ENCODE measurements around the gene RNF175. TPM values are rescaled to one million over a fixed set of nuclear protein-coding genes. Genes with fewer than 3 reads are reported as not detected.

The RNF175 gene
- not detected in 2 replicates for total RNA-seq (2014; rRNA removed; shearing (Covaris generic))

DNA sequence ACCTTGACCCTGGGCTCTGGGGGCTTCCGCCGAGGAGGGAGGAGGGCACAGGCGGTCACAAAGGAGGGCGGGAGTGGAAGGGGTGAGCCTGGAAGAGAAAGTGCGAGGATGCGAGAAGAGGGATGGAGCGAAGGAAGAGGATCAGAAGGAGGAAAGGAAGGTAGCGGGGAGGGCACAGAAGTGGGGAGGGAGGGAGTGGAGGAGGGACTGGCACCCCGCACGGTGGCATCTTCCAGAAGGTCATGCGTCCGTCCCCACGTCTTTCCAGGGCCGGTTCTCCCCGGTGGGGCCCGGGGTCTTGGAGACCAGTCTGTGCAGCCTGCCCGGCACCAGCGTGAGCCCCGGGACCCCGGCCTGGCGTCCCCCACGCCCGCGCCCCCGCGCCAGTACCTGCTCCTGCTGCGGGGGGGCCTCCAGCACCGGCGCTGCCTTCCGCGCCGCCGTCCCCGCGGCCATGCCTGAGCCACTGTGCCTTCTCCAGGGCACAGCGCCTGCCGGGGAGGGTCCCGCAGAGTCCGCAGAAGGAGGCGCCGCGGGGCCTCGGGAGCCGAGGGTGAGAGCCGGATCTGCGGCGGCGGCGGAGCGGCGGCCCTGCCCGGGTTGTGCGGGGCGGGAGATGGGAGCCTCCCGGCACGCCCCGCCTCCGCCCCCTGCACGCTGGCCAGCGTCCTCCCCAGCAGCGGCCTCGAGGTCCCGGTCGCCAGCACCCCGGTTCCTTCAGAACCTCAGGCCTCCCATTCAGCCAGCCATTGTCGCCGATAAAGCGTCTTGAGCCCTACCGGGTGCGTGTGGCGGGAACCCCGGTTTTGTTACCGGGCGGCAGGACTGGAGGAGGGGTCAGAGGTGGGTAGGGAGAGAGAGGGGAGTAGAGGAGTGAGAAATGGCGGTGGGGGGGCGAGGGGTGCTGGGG, at the start of gene RNF175:
RNF175 (minus strand) TSS at position 618 of the 910 bp plus-strand sequence; CDS start at position 456, 162 bp downstream.
- DNase-seq (ENCODE audit: low spot score), result no peak

GRCh38 chr4:153809307-153809706, 49.5 kb upstream of the RNF175 start:
- no peak for DNase-seq (ENCODE audit: low spot score)

- no peak for DNase-seq (ENCODE audit: low spot score)
Observed at GRCh38 chr4:153808175-153808574, 48.4 kb upstream of the RNF175 start.

- DNase-seq (ENCODE audit: low spot score), result no peak
Observed at GRCh38 chr4:153806073-153806472, 46.2 kb upstream of the RNF175 start.

DNA sequence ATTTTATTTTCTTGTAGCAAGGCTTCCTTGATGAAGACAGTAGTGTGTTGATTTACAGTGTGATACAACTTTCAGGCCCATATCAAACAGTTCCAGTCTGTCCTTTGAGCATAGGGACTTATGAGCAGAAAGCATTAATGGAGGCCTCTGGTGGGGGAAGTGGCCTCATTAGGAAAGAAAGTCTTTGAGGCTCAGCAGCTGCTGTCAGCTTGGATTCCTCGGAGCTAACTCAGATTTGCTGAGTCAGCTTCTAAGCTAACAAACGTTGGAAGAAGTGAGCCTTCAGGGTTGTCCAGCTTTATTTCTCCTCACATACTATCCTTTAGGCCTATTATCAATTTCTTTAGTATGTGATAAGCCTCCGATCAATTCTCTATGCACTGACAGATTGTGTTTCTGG, 44.9 kb upstream of the RNF175 start:
- DNase-seq (ENCODE audit: low spot score), result no peak

DNA sequence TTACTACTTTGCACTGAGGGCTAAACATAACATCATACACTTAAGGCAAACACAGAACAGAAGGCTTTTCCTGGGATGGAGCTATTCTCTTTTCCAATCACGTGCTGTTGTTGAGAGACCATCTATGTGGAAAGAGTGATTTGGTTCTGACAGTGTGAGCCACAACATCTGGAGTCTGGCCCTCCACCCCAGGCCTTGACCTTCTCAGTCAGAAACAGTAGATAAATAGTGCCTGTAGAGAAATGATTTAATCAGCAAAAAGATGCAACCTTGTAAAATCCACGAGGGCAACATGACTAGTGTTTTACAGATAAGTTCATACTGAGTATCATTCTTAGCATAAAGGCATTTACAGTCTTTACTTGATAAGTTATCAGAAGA, 39.9 kb upstream of the RNF175 start:
- no peak for DNase-seq (ENCODE audit: low spot score)

DNA sequence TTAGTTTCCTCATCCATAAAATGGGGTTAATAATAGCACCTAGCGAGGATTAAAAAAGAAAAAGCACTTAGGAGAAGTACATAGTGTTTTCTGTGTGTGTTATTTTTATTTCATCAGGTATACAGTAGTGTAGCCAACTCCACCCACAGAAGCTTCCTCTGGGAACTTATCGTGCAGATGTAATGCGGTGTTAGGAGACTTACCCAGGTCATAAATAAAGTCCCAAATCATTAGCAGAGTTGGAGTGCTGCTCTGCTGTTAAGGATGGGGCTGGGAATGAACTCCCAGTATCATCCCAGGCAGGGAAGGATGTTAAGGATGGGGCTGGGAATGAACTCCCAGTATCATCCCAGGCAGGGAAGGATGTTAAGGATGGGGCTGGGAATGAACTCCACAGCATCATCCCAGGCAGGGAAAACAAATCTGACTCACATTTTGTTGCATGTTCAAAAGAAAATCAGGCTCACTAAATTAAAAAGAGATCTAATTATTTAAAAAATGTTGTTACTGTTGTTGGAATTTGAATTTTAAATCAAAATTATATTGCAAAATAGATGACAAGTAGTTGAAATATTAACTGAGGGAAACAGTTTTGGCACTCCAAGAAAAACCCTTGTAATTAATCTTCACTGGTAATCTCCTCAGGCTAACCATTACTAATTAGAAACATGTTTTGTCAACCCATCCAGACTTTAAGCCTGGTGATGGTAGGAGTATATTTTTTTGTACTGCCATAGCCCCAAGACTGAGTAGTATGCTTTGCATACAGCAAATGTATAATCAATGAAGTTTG, 39.3 kb upstream of the RNF175 start:
- DNase-seq (ENCODE audit: low spot score), result no peak

GRCh38 chr4:153798420-153798819, 38.6 kb upstream of the RNF175 start:
- no peak for DNase-seq (ENCODE audit: low spot score)

- peak; percentile 41 for DNase-seq (ENCODE audit: low spot score)
Observed at GRCh38 chr4:153794006-153794405, 34.2 kb upstream of the RNF175 start.

DNA sequence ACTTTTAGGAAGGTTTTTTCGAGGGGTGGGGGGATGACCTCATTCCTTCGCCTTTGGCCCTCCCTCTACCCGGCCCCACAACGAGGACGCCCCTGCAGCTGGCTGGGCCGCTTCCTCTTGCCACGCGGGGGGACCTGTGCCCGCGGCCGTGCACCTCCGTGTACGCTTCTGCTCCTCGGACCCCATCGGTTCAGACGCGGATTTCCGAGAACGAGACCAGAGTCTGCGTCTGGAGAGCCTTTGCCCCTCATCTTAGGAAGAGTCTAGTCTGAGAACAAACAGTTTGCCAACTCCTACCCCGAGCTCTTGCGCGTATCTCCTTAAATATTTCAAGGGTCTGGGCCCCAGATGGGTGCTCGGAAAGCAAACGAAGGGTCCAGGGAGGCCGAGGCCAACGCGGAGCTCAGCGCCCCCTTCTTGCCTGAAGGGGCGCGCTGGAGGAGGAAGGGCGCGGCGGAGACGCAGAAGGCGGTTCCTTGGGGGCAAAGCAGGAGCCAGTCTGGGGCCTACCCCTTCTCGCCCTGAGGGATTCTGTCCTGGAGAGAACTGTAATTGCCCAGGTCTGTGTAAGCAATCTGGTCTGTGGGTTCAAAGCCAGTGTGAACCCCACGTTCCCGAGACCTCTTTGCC, 32.9 kb upstream of the RNF175 start:
- DNase-seq (ENCODE audit: low spot score), result no peak

- DNase-seq (ENCODE audit: low spot score), result no peak
Observed at GRCh38 chr4:153791746-153792617, 32.2 kb upstream of the RNF175 start.

- no peak for DNase-seq (ENCODE audit: low spot score)
Observed at GRCh38 chr4:153790962-153791551, 31.2 kb upstream of the RNF175 start.

DNA sequence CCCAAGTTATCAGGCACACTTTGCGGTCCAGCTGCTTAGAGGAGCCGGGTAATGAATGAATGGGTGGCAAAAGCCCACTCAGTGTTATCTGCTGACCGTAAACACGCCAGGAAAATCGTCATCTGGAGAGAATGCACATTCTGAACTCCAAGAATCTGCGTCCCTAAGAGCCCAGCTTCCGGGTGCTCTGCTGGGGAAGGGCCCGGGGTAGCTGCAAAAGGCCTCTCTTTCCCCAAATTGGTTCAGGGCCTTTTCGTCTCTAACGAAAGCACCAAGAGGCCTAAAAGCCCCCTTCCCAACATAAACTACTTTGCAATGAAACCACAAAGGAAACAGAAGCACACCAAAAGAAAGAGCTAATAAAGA, 30.7 kb upstream of the RNF175 start:
- no peak for DNase-seq (ENCODE audit: low spot score)

- no peak for DNase-seq (ENCODE audit: low spot score)
Observed at GRCh38 chr4:153789741-153790499, 30.1 kb upstream of the RNF175 start.

GRCh38 chr4:153788413-153789276, 28.8 kb upstream of the RNF175 start, which contains the start of gene SFRP2:
TSS of gene SFRP2 (minus strand) at chr4:153789083. CDS start at chr4:153788835, 248 bp downstream.
- no peak for DNase-seq (ENCODE audit: low spot score)

DNA sequence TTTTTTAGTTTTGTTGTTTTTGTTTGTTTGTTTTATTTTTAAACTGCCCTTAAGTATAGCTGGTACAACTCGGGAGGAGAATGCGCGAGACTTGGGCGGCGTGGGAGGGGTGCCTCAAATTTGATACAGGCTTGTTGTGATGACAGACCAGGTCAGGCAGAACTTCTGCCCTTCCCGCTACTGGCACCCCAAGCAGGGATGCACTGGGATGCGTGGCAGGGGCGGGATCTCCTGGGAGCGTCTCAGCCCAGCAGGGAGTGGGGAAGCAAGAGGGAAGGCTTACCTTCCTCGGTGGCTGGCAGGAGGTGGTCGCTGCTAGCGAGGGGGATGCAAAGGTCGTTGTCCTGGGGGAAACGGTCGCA, 28.2 kb upstream of the RNF175 start:
- DNase-seq (ENCODE audit: low spot score), result no peak

GRCh38 chr4:153787575-153787974, 27.8 kb upstream of the RNF175 start:
- no peak for DNase-seq (ENCODE audit: low spot score)

GRCh38 chr4:153787061-153787560, 27.3 kb upstream of the RNF175 start:
- no peak for DNase-seq (ENCODE audit: low spot score)

All from HT-29 (cell line).